HEK293T (cell line): ENCODE results near the gene APBB2.

Experiments used
- BHLHE40 ChIP-seq: fragments of 450-650 bp; IDR thresholded peaks from 2 replicates; pipeline ENCODE4 v1.6.1; 2016; ENCODE audit warnings: mild to moderate bottlenecking, moderate library complexity, borderline replicate concordance
- ELF4 ChIP-seq: fragments of 450-650 bp; IDR thresholded peaks from 2 replicates; pipeline ENCODE4 v1.6.1; 2017; ENCODE audit warnings: antibody characterized with exemption
- FOXA1 ChIP-seq: fragments of 450-650 bp; IDR thresholded peaks from 2 replicates; pipeline ENCODE4 v1.6.1; 2016; ENCODE audit warnings: mild to moderate bottlenecking
- FOXK2 ChIP-seq: fragments of 450-650 bp; IDR thresholded peaks from 2 replicates; pipeline ENCODE4 v1.6.1; 2016; ENCODE audit warnings: mild to moderate bottlenecking
- FOXM1 ChIP-seq: fragments of 450-650 bp; IDR thresholded peaks from 2 replicates; pipeline ENCODE4 v1.6.1; 2017; ENCODE audit warnings: mild to moderate bottlenecking, borderline replicate concordance
- HDGF ChIP-seq: fragments of 450-650 bp; IDR thresholded peaks from 2 replicates; pipeline ENCODE4 v1.6.1; 2017; ENCODE audit warnings: antibody characterized with exemption, borderline replicate concordance
- L3MBTL2 ChIP-seq: fragments of 450-650 bp; conservative IDR thresholded peaks from 2 replicates; pipeline ENCODE4 v1.6.1; 2016; ENCODE audit warnings: mild to moderate bottlenecking
- NFRKB ChIP-seq: fragments of 450-650 bp; IDR thresholded peaks from 2 replicates; pipeline ENCODE4 v1.6.1; 2016; ENCODE audit warnings: mild to moderate bottlenecking, moderate library complexity
- SP1 ChIP-seq: fragments of 450-650 bp; IDR thresholded peaks from 2 replicates; pipeline ENCODE4 v1.6.1; 2017
- SUZ12 ChIP-seq: fragments of 450-650 bp; IDR thresholded peaks from 2 replicates; pipeline ENCODE4 v1.6.1; 2016; ENCODE audit warnings: mild to moderate bottlenecking
- TARDBP ChIP-seq: fragments of 450-650 bp; IDR thresholded peaks from 2 replicates; pipeline ENCODE4 v1.6.1; 2016
- ZNF384 ChIP-seq: fragments of 450-650 bp; IDR thresholded peaks from 2 replicates; pipeline ENCODE4 v1.6.1; 2016

DNA sequence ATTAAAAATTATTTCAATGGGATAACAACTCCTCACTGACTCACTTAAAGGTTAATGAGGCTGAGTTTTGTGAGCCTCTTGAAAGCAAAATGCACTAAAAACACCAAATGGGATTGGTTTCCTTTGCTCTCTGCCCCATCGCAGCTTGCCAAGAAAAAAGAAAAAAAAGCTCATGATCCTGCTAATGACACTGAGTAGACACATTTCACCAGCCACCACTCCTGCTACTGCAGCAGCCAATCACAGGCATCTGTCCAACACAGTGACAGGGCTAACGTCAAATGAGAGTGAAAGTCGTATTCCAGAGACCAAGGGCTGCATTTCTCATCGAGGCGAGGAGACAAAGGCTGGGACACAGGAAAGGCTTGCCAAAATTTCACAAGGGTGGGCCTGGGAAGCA lies 5.2 kb downstream of the APBB2 start:
- no peak for TF ChIP-seq TARDBP
- no peak for TF ChIP-seq SUZ12
- no peak for TF ChIP-seq FOXK2
- TF ChIP-seq BHLHE40: no peak
- TF ChIP-seq SP1: no peak
- TF ChIP-seq ZNF384: no peak
- no peak for TF ChIP-seq ELF4
- no peak for TF ChIP-seq L3MBTL2
- TF ChIP-seq FOXA1: no peak
- TF ChIP-seq HDGF: no peak
- no peak for TF ChIP-seq NFRKB
- TF ChIP-seq FOXM1: no peak
